H1 (cell line): ENCODE results near the gene SERTAD2. TPM values are rescaled to one million over a fixed set of nuclear protein-coding genes. Genes with fewer than 3 reads are reported as not detected.

Experiments used
- CTCF ChIA-PET: fragments of 300-600 bp; sonication (Branson Sonifier 250); formaldehyde crosslinking; loops from one replicate; lab custom pipeline; 2021; ENCODE audit not compliant: partially characterized antibody; lab: Charles Lee
- POLR2A ChIA-PET: fragments of 300-600 bp; sonication (Branson Sonifier 250); formaldehyde crosslinking; loops from one replicate; lab custom pipeline; 2021; ENCODE audit warnings: inconsistent platforms; ENCODE audit not compliant: partially characterized antibody; lab: Charles Lee
- DNase-seq, 2 experiments: peaks; one replicate each; pipeline versions ENCODE4 v3.0.0 to v3.0.0-alpha.2; 2010 to 2022; ENCODE audit warnings: low spot score in 2 of 2, low read depth in 1 of 2, mixed read lengths in 1 of 2
- FAIRE-seq: peaks from 2 replicates; lab custom pipeline; 2011; peaks lifted over from hg19 to GRCh38; lab: Jason Lieb, UNC
- H2AFZ ChIP-seq: 2 replicates; pipeline ENCODE4 v1.8.1; 2012; ENCODE audit warnings: low read length, inconsistent platforms
- H2AK5ac ChIP-seq: 2 replicates; pipeline ENCODE4 v1.6.1; 2013; ENCODE audit warnings: low read depth, low read length
- H2BK120ac ChIP-seq: replicated peaks from 2 replicates; pipeline ENCODE3; 2013; ENCODE audit warnings: low read depth, low read length, inconsistent platforms
- H2BK12ac ChIP-seq: 2 replicates; pipeline ENCODE4 v1.6.1; 2013; ENCODE audit warnings: low read depth, low read length
- H2BK15ac ChIP-seq: 2 replicates; pipeline ENCODE4 v1.6.1; 2013; ENCODE audit warnings: low read length
- H2BK20ac ChIP-seq: 2 replicates; pipeline ENCODE4 v1.6.1; 2013; ENCODE audit warnings: low read length
- H2BK5ac ChIP-seq: 2 replicates; pipeline ENCODE4 v1.6.1; 2013; ENCODE audit warnings: low read depth, low read length
- H3K14ac ChIP-seq: 2 replicates; pipeline ENCODE4 v1.6.1; 2013; ENCODE audit warnings: inconsistent platforms; ENCODE audit not compliant: insufficient read length
- H3K18ac ChIP-seq: 2 replicates; pipeline ENCODE4 v1.6.1; 2013; ENCODE audit warnings: low read length; ENCODE audit errors: extremely low read depth
- H3K23ac ChIP-seq: 2 replicates; pipeline ENCODE4 v1.6.1; 2013; ENCODE audit warnings: inconsistent platforms; ENCODE audit not compliant: insufficient read length
- H3K23me2 ChIP-seq: 2 replicates; pipeline ENCODE4 v1.6.1; 2013; ENCODE audit warnings: low read depth, low read length
- H3K27ac ChIP-seq: 2 replicates; pipeline ENCODE4 v1.6.1; 2011; ENCODE audit warnings: low read depth, low read length, inconsistent platforms
- H3K27me3 ChIP-seq, 4 experiments: replicated peaks in 1 of 4; 1 replicate in 1 of 4; 2 replicates in 3 of 4; pipeline versions ENCODE4 v1.6.1 to v1.8.1; 2011 to 2013; ENCODE audit warnings: low read length in 3 of 4, mild to moderate bottlenecking in 3 of 4, inconsistent platforms in 2 of 4, mixed read lengths in 2 of 4, moderate library complexity in 1 of 4; ENCODE audit not compliant: control insufficient read depth in 3 of 4, insufficient read depth in 3 of 4; ENCODE audit errors: extremely low read depth in 1 of 4
- H3K36me3 ChIP-seq, 4 experiments: 2 replicates each; pipeline versions ENCODE4 v1.6.1 to v1.8.1; 2011 to 2013; ENCODE audit warnings: mild to moderate bottlenecking in 4 of 4, low read length in 3 of 4, moderate library complexity in 2 of 4, control low read depth in 1 of 4, inconsistent platforms in 1 of 4; ENCODE audit not compliant: insufficient read depth in 4 of 4, control insufficient read depth in 2 of 4
- H3K4ac ChIP-seq: replicated peaks from 2 replicates; pipeline ENCODE3; 2013; ENCODE audit warnings: low read length, low read depth, mixed read lengths, inconsistent platforms; ENCODE audit not compliant: insufficient read length
- H3K4me1 ChIP-seq, 4 experiments: replicated peaks in 1 of 4; 1 replicate in 1 of 4; 2 replicates in 3 of 4; pipeline versions ENCODE4 v1.6.1 to v1.8.1; 2011 to 2013; ENCODE audit warnings: low read length in 3 of 4, inconsistent platforms in 2 of 4, mixed read lengths in 1 of 4; ENCODE audit not compliant: insufficient read depth in 4 of 4, control insufficient read depth in 3 of 4
- H3K4me2 ChIP-seq, 2 experiments: 2 replicates each; pipeline versions ENCODE4 v1.6.1 to v1.8.1; 2011 to 2013; ENCODE audit warnings: low read depth in 2 of 2, low read length in 2 of 2, control low read depth in 1 of 2, inconsistent platforms in 1 of 2, mild to moderate bottlenecking in 1 of 2; ENCODE audit not compliant: insufficient read depth in 1 of 2
- H3K4me3 ChIP-seq, 4 experiments: fragments of 200-600, 300-600 bp in 1 of 4; sonication (generic), shearing (Covaris generic), sonication (Bioruptor Twin) in 1 of 4; 2 replicates each; pipeline versions ENCODE4 v1.5.1 to v1.8.1; 2011 to 2016; ENCODE audit warnings: low read length in 4 of 4, low read depth in 3 of 4, control low read depth in 2 of 4, inconsistent platforms in 2 of 4, mild to moderate bottlenecking in 2 of 4, mixed read lengths in 1 of 4, moderate library complexity in 1 of 4; ENCODE audit not compliant: insufficient read depth in 2 of 4; ENCODE audit errors: extremely low read depth in 1 of 4
- H3K56ac ChIP-seq: replicated peaks from 2 replicates; pipeline ENCODE3; 2013; ENCODE audit warnings: low read depth, mild to moderate bottlenecking, mixed read lengths, low read length, inconsistent platforms; ENCODE audit not compliant: insufficient read length
- H3K79me1 ChIP-seq: 2 replicates; pipeline ENCODE4 v1.6.1; 2013; ENCODE audit warnings: low read depth, low read length, control low read depth
- H3K79me2 ChIP-seq, 2 experiments: 2 replicates each; pipeline versions ENCODE4 v1.6.1 to v1.8.1; 2012 to 2013; ENCODE audit warnings: low read length in 2 of 2, mild to moderate bottlenecking in 2 of 2, inconsistent platforms in 1 of 2; ENCODE audit not compliant: insufficient read depth in 2 of 2, control insufficient read depth in 1 of 2
- H3K9ac ChIP-seq, 4 experiments: replicated peaks in 1 of 4; 1 replicate in 1 of 4; 2 replicates in 3 of 4; pipeline versions ENCODE4 v1.6.1 to v1.8.1; 2011 to 2013; ENCODE audit warnings: low read depth in 3 of 4, low read length in 3 of 4, control low read depth in 2 of 4, mild to moderate bottlenecking in 2 of 4, moderate library complexity in 2 of 4, inconsistent platforms in 1 of 4; ENCODE audit errors: extremely low read depth in 1 of 4
- H3K9me3 ChIP-seq, 2 experiments: 2 replicates each; pipeline versions ENCODE4 v1.6.1 to v1.8.1; 2012 to 2013; ENCODE audit warnings: mild to moderate bottlenecking in 2 of 2, moderate library complexity in 2 of 2, control low read depth in 1 of 2, inconsistent platforms in 1 of 2, low read depth in 1 of 2, low read length in 1 of 2, mixed read lengths in 1 of 2; ENCODE audit not compliant: insufficient read depth in 2 of 2
- H4K20me1 ChIP-seq, 2 experiments: replicated peaks in 1 of 2; 2 replicates each; pipeline versions ENCODE3 to v1.8.1; 2011 to 2013; ENCODE audit warnings: inconsistent platforms in 2 of 2, low read length in 2 of 2, mild to moderate bottlenecking in 1 of 2; ENCODE audit not compliant: insufficient read depth in 2 of 2, control insufficient read depth in 1 of 2
- H4K5ac ChIP-seq: 2 replicates; pipeline ENCODE4 v1.6.1; 2013; ENCODE audit warnings: low read length, low read depth, mixed read lengths, inconsistent platforms; ENCODE audit not compliant: insufficient read length
- H4K8ac ChIP-seq: 2 replicates; pipeline ENCODE4 v1.8.0; 2013; ENCODE audit warnings: mild to moderate bottlenecking, moderate library complexity, low read length, inconsistent platforms; ENCODE audit not compliant: insufficient read depth; ENCODE audit errors: extremely low read depth
- H4K91ac ChIP-seq: replicated peaks from 2 replicates; pipeline ENCODE3; 2013; ENCODE audit warnings: low read length, mixed read lengths, inconsistent platforms; ENCODE audit not compliant: insufficient read length
- BACH1 ChIP-seq: IDR thresholded peaks from 2 replicates; pipeline ENCODE4 v1.6.1; 2012; ENCODE audit warnings: low read length, improper control_type of control experiment
- CBX8 ChIP-seq: fragments of 300-800, 300-1000 bp; sonication (generic); IDR thresholded peaks from 2 replicates; pipeline ENCODE4 v1.7.1; 2016; ENCODE audit warnings: low read depth, low read length, borderline replicate concordance
- CHD1 ChIP-seq: IDR thresholded peaks from 2 replicates; pipeline ENCODE4 v1.6.1; 2012; ENCODE audit warnings: low read depth, low read length, improper control_type of control experiment
- EGR1 ChIP-seq: IDR thresholded peaks from 2 replicates; pipeline ENCODE4 v1.6.1; 2011; ENCODE audit warnings: low read depth, low read length, borderline replicate concordance
- HDAC6 ChIP-seq: IDR thresholded peaks from one replicate; pipeline ENCODE4 v1.7.1; 2012; ENCODE audit warnings: low read depth, mild to moderate bottlenecking, inconsistent platforms, low read length, moderate library complexity
- PHF8 ChIP-seq: fragments of 200-600 bp; sonication (generic); conservative IDR thresholded peaks from 2 replicates; pipeline ENCODE4 v1.7.1; 2012; ENCODE audit warnings: low read depth, mild to moderate bottlenecking, inconsistent platforms, low read length, moderate library complexity
- POLR2AphosphoS5 ChIP-seq: IDR thresholded peaks from 2 replicates; pipeline ENCODE4 v1.6.1; 2011; ENCODE audit warnings: low read depth, low read length
- RNF2 ChIP-seq: fragments of 200-900, 300-1000 bp; sonication (generic); IDR thresholded peaks from 2 replicates; pipeline ENCODE4 v1.7.1; 2016; ENCODE audit warnings: borderline replicate concordance, low read depth, mild to moderate bottlenecking, antibody characterized with exemption, low read length; ENCODE audit not compliant: poor library complexity, severe bottlenecking; ENCODE audit errors: missing control alignments
- SP1 ChIP-seq: IDR thresholded peaks from 2 replicates; pipeline ENCODE4 v1.6.1; 2011; ENCODE audit warnings: low read depth, low read length
- SUZ12 ChIP-seq: fragments of 200-600 bp; sonication (generic); IDR thresholded peaks from 2 replicates; pipeline ENCODE4 v1.6.1; 2012; ENCODE audit warnings: mild to moderate bottlenecking, inconsistent platforms, low read length, moderate library complexity, mixed read lengths
- ZNF274 ChIP-seq: IDR thresholded peaks from 2 replicates; pipeline ENCODE4 v1.7.0; 2012; ENCODE audit warnings: low read length, borderline replicate concordance; ENCODE audit errors: extremely low read depth
- WGBS, 2 experiments: shearing (Covaris generic) in 1 of 2; methylation state at CpG; one replicate each; pipeline versions ENCODE4 v1.1.6 to v1.1.7; 2013 to 2015; ENCODE audit warnings: low lambda C conversion rate in 2 of 2, mixed read lengths in 2 of 2, inconsistent platforms in 1 of 2, low coverage in 1 of 2, missing lambda C conversion rate in 1 of 2; ENCODE audit not compliant: insufficient replicate concordance in 2 of 2, insufficient coverage in 1 of 2, insufficient read length in 1 of 2; ENCODE audit errors: extremely low coverage in 1 of 2, missing lambda C conversion rate in 1 of 2; 5-methylcytosine and 5-hydroxymethylcytosine counted together
- polyA plus RNA-seq, 7 experiments: library from polyadenylated mRNA; depleted of rRNA in 3 of 7; stranded (reverse) in 5 of 7; unstranded in 2 of 7; fragments of >200 nt in 5 of 7; fragments of 200-250 nt in 2 of 7; gene quantifications; 1 replicate in 5 of 7; 2 replicates in 1 of 7; 4 replicates in 1 of 7; pipeline versions ENCODE4 v1.2.1 to v1.2.3, GENCODE V29; 2011 to 2013; ENCODE audit warnings: missing spikeins in 2 of 7, mixed read lengths in 2 of 7
- total RNA-seq: library from RNA; stranded (reverse); fragmentation: NEBNext Ultra II Directional; extraction: Animal tissue kit (Norgen Biotek cat#: 25700); gene quantifications from 2 replicates; pipeline ENCODE4 v1.2.1, GENCODE V29; 2021
- TF ChIP-seq, protein P1 (sequence below): IDR thresholded peaks from 2 replicates; pipeline ENCODE4 v1.6.1; 2012; ENCODE audit warnings: inconsistent platforms

The SERTAD2 gene
- total and polyA plus RNA-seq, 2 of the 8 experiments (the other 6 are each of a cell fraction or from before 2014, with no cell fraction given) = 2.9 to 4.5 TPM

DNA sequence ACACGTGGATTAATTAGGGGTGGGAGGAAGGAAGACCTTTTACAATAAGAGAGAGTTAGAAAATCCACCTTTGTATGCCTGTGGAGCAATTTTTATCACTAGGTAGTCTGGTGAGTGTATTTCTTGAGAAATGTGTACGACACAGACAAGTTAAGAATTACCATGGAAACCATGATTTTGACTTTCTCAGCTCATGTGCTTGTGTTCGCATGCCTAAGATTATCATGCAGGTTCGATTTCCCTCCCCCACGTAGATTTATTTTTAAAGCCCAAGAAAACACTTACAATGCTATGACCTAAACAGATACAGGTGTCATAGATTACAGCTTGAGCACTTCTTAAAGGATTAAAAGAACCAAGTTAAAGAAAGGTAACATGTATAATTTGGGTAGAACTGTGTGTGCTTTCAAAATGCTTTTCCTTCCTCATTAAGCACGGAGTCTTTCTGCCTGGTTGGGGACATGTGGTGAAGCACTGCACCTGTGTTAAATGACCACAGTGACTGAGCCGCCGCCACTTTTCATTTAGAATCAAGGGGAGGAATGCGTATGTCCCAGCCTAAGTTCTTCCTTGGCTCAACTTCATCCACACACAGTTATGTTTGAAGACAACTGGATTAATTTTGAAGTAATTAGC, 16.6 kb downstream of the SERTAD2 start:
- WGBS, 2 experiments = 89% methylated on average over 9 of the region's 9 CpGs; no CpG with 5 or more reads in 1 of the 2 experiments
- no peak overlapping the region for H2BK12ac ChIP-seq
- H3K18ac ChIP-seq = no peak overlapping the region
- peaks cover 0 to 17% (median 9%) of the 10 kb centered on the region in 4 experiments; a peak in 4 of 7 replicates for H3K4me1 ChIP-seq
- no peak overlapping the region for H3K27ac ChIP-seq
- FAIRE-seq = no peak
- POLR2A ChIA-PET = no interaction called here
- H3K27me3 ChIP-seq = peaks cover 0 to 8% (median 2%) of the 10 kb centered on the region in 4 experiments; a peak in 3 of 7 replicates
- H3K23me2 ChIP-seq = no peaks in the 10 kb centered on the region
- peaks cover 0 to 1% of the 10 kb centered on the region in 2 experiments; a peak in 1 of 4 replicates for H3K79me2 ChIP-seq
- peaks cover 4% of the 10 kb centered on the region; the same call in 1 of the 2 replicates for H3K79me1 ChIP-seq
- H3K9me3 ChIP-seq = no peaks in the 10 kb centered on the region
- H3K4ac ChIP-seq = no peak overlapping the region
- no peak overlapping the region for H4K8ac ChIP-seq
- H3K23ac ChIP-seq = no peak overlapping the region
- no peak overlapping the region for H4K91ac ChIP-seq
- H4K5ac ChIP-seq = no peak overlapping the region
- no peak overlapping the region for H2BK5ac ChIP-seq
- no peak overlapping the region for H2BK120ac ChIP-seq
- H3K36me3 ChIP-seq = peaks cover 0 to 13% (median 0%) of the 10 kb centered on the region in 4 experiments; a peak in 3 of 8 replicates
- DNase-seq = no peak
- no peak overlapping the region for H3K4me2 ChIP-seq
- H2AK5ac ChIP-seq = no peak overlapping the region
- no peak overlapping the region for H2BK15ac ChIP-seq
- no peak overlapping the region for H2BK20ac ChIP-seq
- CTCF ChIA-PET = interaction anchor here (0.5 to 27.4 kb wide), 6 partner anchors 8 to 550 kb away, joined by 3 to 389 read pairs (median 4); no protein-coding TSS in a partner anchor
- H3K4me3 ChIP-seq = no peak overlapping the region
- no peak overlapping the region for H3K9ac ChIP-seq
- H3K56ac ChIP-seq = no peak overlapping the region
- peaks cover 4 to 5% of the 10 kb centered on the region in 2 experiments for H4K20me1 ChIP-seq
- H2AFZ ChIP-seq = no peak overlapping the region
- H3K14ac ChIP-seq = no peak overlapping the region
- TF ChIP-seq ZNF274 (no peak), BACH1 (no peak), CBX8 (no peak), SP1 (no peak), PHF8 (no peak), EGR1 (no peak), RNF2 (no peak), POLR2AphosphoS5 (no peak), SUZ12 (no peak), HDAC6 (no peak), CHD1 (no peak)
- TF ChIP-seq, protein P1, sequence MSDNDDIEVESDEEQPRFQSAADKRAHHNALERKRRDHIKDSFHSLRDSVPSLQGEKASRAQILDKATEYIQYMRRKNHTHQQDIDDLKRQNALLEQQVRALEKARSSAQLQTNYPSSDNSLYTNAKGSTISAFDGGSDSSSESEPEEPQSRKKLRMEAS = no peak
